K562 (cell line): ENCODE results near the gene SLCO3A1. TPM values are rescaled to one million over a fixed set of nuclear protein-coding genes. Genes with fewer than 3 reads are reported as not detected.

Experiments
- ATAC-seq: fragments of 200-7000 bp; cut with Tn5 transposase; 3 replicates; pipeline ENCODE4 v1.9.1; 2020; ENCODE audit warnings: moderate library complexity
- BruUV-seq: library from RNA; stranded (reverse); fragments of 400-500 nt; replicated peaks from 2 replicates; lab custom pipeline; 2021; lab: Mats Ljungman, UMichigan
- CTCF ChIA-PET: fragments of 300-600 bp; formaldehyde crosslinking; extraction: SDS; loops from one replicate; lab custom pipeline; 2021; ENCODE audit warnings: low intra/inter-chr PET ratio; lab: Yijun Ruan, JAX
- POLR2A ChIA-PET: fragments of 300-600, 350-650 bp; sonication (Branson Sonifier 250); formaldehyde crosslinking; extraction: SDS; loops from one replicate; lab custom pipeline; 2021; ENCODE audit warnings: antibody characterized with exemption, inconsistent platforms; lab: Yijun Ruan, JAX
- DNase-seq, 4 experiments: peaks; one replicate each; pipeline versions ENCODE4 v3.0.0 to v3.0.0-alpha.2; 2011 to 2018; ENCODE audit warnings: low spot score in 3 of 4, mixed read lengths in 3 of 4; ENCODE audit errors: extremely low read depth in 1 of 4
- FAIRE-seq: peaks from 2 replicates; lab custom pipeline; 2011; peaks lifted over from hg19 to GRCh38; lab: Jason Lieb, UNC
- H2AFZ ChIP-seq: 2 replicates; pipeline ENCODE4 v1.6.0; 2011; ENCODE audit warnings: low read depth, low read length, control low read depth, inconsistent platforms
- H3K27ac ChIP-seq: fragments of 200-600 bp; 3 replicates; pipeline ENCODE4 v1.8.0; 2011; ENCODE audit warnings: low read depth, mild to moderate bottlenecking, control low read depth, inconsistent platforms, low read length, moderate library complexity, mixed read lengths; ENCODE audit errors: extremely low read depth
- H3K27me3 ChIP-seq, 2 experiments: fragments of 300-600 bp in 1 of 2; 2 replicates in 1 of 2; 3 replicates in 1 of 2; pipeline versions ENCODE4 v1.6.0 to v1.8.0; 2011; ENCODE audit warnings: inconsistent platforms in 2 of 2, low read length in 2 of 2, mild to moderate bottlenecking in 1 of 2, mixed read lengths in 1 of 2, moderate library complexity in 1 of 2; ENCODE audit not compliant: control insufficient read depth in 2 of 2, insufficient read depth in 2 of 2
- H3K36me3 ChIP-seq: fragments of 300-600 bp; 3 replicates; pipeline ENCODE4 v1.8.0; 2011; ENCODE audit warnings: mild to moderate bottlenecking, low read length, inconsistent platforms; ENCODE audit not compliant: control insufficient read depth, insufficient read depth
- H3K4me1 ChIP-seq, 2 experiments: fragments of 200-600 bp in 1 of 2; replicated peaks in 1 of 2; 2 replicates in 1 of 2; 3 replicates in 1 of 2; pipeline versions ENCODE4 v1.5.1 to v1.8.0; 2011; ENCODE audit warnings: inconsistent platforms in 2 of 2, low read length in 2 of 2, mild to moderate bottlenecking in 1 of 2, mixed read lengths in 1 of 2, moderate library complexity in 1 of 2; ENCODE audit not compliant: control insufficient read depth in 2 of 2, insufficient read depth in 2 of 2
- H3K4me2 ChIP-seq: 2 replicates; pipeline ENCODE4 v1.6.1; 2011; ENCODE audit warnings: low read length, control low read depth, inconsistent platforms, mixed read lengths; ENCODE audit not compliant: insufficient read depth
- H3K4me3 ChIP-seq: fragments of 200-600 bp; sonication (generic), shearing (Covaris generic); 2 replicates; pipeline ENCODE4 v1.5.1; 2016; ENCODE audit warnings: control low read depth, inconsistent platforms
- H3K79me2 ChIP-seq: fragments of 200-600 bp; 3 replicates; pipeline ENCODE4 v1.8.0; 2011; ENCODE audit warnings: low read length, inconsistent platforms; ENCODE audit not compliant: control insufficient read depth, insufficient read depth
- H3K9ac ChIP-seq, 2 experiments: 2 replicates each; pipeline versions ENCODE4 v1.6.0 to v1.6.1; 2011; ENCODE audit warnings: low read depth in 2 of 2, low read length in 2 of 2, control low read depth in 1 of 2, inconsistent platforms in 1 of 2, mild to moderate bottlenecking in 1 of 2, mixed read lengths in 1 of 2; ENCODE audit not compliant: insufficient read depth in 1 of 2
- H3K9me1 ChIP-seq: one replicate; pipeline ENCODE4 v1.6.0; 2011; ENCODE audit warnings: inconsistent platforms, mild to moderate bottlenecking, low read length, moderate library complexity; ENCODE audit not compliant: control insufficient read depth, insufficient read depth
- H3K9me3 ChIP-seq: replicated peaks from 2 replicates; pipeline ENCODE4 v1.5.1; 2011; ENCODE audit warnings: low read depth, low read length, inconsistent platforms; ENCODE audit not compliant: control insufficient read depth, insufficient read depth
- H4K20me1 ChIP-seq: replicated peaks from 2 replicates; pipeline ENCODE4 v1.6.1; 2011; ENCODE audit warnings: low read length, inconsistent platforms, mixed read lengths; ENCODE audit not compliant: control insufficient read depth, insufficient read depth
- PTBP1 ChIP-seq: fragments of 200-400 bp; formaldehyde crosslinking; IDR thresholded peaks from 2 replicates; pipeline ENCODE4 v1.6.1; 2017; ENCODE audit warnings: low read depth, low read length
- SUPT5H ChIP-seq: fragments of 450-650 bp; IDR thresholded peaks from 2 replicates; pipeline ENCODE4 v1.6.1; 2016
- U2AF1 ChIP-seq: fragments of 200-400 bp; formaldehyde crosslinking; optimal IDR thresholded peaks from 2 replicates; pipeline ENCODE3; 2017; ENCODE audit warnings: mild to moderate bottlenecking, low read depth, low read length, moderate library complexity
- ZNF274 ChIP-seq: IDR thresholded peaks from 2 replicates; pipeline ENCODE4 v1.6.1; 2011; ENCODE audit warnings: low read depth, mild to moderate bottlenecking, low read length, moderate library complexity, borderline replicate concordance
- ZNF347 ChIP-seq: fragments of 450-650 bp; formaldehyde crosslinking; IDR thresholded peaks from 2 replicates; pipeline ENCODE4 v1.4.0; 2020; ENCODE audit warnings: low read depth, mild to moderate bottlenecking, moderate library complexity
- WGBS: fragments of 100-300 bp; shearing (Covaris generic); methylation state at CpG from one replicate; pipeline ENCODE4 v1.1.6; 2016; ENCODE audit warnings: low coverage, mixed read lengths; ENCODE audit not compliant: insufficient coverage; ENCODE audit errors: missing lambda C conversion rate; 5-methylcytosine and 5-hydroxymethylcytosine counted together
- in situ Hi-C: fragments of 300-500 bp; cut with MboI; formaldehyde crosslinking; loops from 4 replicates; pipeline ENCODE4 v1.15.0; 2018; ENCODE audit warnings: inconsistent platforms, mixed read lengths
- intact Hi-C: fragments of 100-400 bp; cut with micrococcal nuclease; formaldehyde crosslinking; loops from 2 replicates; pipeline ENCODE4 v1.14.2; 2022
- polyA plus RNA-seq, 8 experiments: library from polyadenylated mRNA; depleted of rRNA in 4 of 8; stranded (reverse) in 5 of 8; unstranded in 3 of 8; fragments of >200 nt; fragmentation: Nextera tagmentation in 2 of 8; fragmentation: Illumina TruSeq in 1 of 8; extraction: Ambion mirVana in 2 of 8; extraction: Trizol in 1 of 8; gene quantifications; 2 replicates each; pipeline versions ENCODE4 v1.2.1 to v1.2.3, GENCODE V29; 2011 to 2014; ENCODE audit warnings: inconsistent platforms in 1 of 8, missing spikeins in 1 of 8
- total RNA-seq, 7 experiments: library from RNA; depleted of rRNA in 6 of 7; stranded (reverse); fragments of >200 nt in 6 of 7; fragmentation: Illumina TruSeq in 2 of 7; extraction: Trizol in 2 of 7; gene quantifications; 2 replicates each; pipeline versions ENCODE4 v1.2.1 to v1.2.3, GENCODE V29; 2011 to 2021; ENCODE audit warnings: low replicate concordance in 1 of 7
- TF ChIP-seq, protein P1 (sequence below): fragments of 200-800 bp; sonication (Bioruptor generic); IDR thresholded peaks from 2 replicates; pipeline ENCODE4 v1.6.1; 2017; ENCODE audit warnings: missing genetic modification characterization, missing compliant biosample characterization
- TF ChIP-seq, protein P2 (sequence below), 3 experiments: IDR thresholded peaks in 2 of 3; conservative IDR thresholded peaks in 1 of 3; 2 replicates each; pipeline ENCODE4 v1.5.1; 2011 to 2012; ENCODE audit warnings: low read length in 3 of 3, mild to moderate bottlenecking in 3 of 3, control low read depth in 2 of 3, improper control_type of control experiment in 1 of 3, inconsistent platforms in 1 of 3, low read depth in 1 of 3, mixed read lengths in 1 of 3, moderate library complexity in 1 of 3; ENCODE audit not compliant: insufficient read depth in 2 of 3
- TF ChIP-seq, protein P3 (sequence below): fragments of 450-650 bp; IDR thresholded peaks from 2 replicates; pipeline ENCODE4 v1.6.1; 2017; ENCODE audit warnings: antibody characterized with exemption, mild to moderate bottlenecking
- TF ChIP-seq, protein P4 (sequence below): sonication (generic); formaldehyde crosslinking; IDR thresholded peaks from 2 replicates; pipeline ENCODE4 v1.8.1; 2022; ENCODE audit warnings: missing genetic modification reagents
- TF ChIP-seq, protein P5 (sequence below): fragments of 250-450 bp; sonication (Bioruptor Pico); IDR thresholded peaks from 2 replicates; pipeline ENCODE4 v1.4.0; 2020; ENCODE audit warnings: borderline replicate concordance

SLCO3A1 gene
- total and polyA plus RNA-seq, 9 of the 15 experiments (the other 6 are each of a cell fraction or from before 2014, with no cell fraction given): 0.01 to 0.84 (median 0.06) TPM; not detected in 3

DNA sequence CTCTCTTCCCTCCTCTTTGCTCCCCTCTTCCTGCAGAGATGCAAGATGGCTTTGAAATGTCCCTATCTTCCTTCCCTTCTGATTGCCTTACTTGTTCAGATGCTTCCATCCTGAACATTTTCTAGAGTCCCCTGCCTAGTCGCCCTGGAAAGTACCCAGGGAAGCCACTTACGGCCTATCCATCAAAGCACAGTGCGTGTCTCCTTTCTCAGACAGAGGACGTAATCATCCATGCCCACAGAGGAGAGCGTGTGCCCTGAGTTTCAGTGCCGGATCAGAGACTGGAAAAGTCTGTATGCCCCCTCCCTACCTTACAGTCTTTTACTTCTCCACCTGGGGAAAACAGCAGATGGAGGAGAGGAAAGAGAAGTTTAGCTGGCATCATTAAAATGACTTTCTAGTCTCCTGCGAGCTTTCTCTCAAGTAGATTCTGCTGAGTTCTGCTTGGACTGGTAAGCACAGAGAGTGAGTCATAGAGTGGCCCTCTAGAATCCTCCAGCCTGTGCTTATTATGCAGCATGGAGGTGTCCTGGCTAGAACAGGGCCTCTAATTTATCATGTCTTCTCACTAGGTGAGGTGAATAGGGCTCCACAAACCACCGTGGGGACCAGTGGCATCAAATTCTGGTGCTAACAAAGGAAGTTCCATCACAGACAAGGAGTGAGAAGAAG lies 114.6 kb downstream of the SLCO3A1 start:
- in situ Hi-C loops: no loop called here
- H3K4me1 ChIP-seq: no peaks in the 10 kb centered on the region; a peak in 1 of 5 replicates
- TF ChIP-seq SUPT5H: no peak
- TF ChIP-seq, protein P1, sequence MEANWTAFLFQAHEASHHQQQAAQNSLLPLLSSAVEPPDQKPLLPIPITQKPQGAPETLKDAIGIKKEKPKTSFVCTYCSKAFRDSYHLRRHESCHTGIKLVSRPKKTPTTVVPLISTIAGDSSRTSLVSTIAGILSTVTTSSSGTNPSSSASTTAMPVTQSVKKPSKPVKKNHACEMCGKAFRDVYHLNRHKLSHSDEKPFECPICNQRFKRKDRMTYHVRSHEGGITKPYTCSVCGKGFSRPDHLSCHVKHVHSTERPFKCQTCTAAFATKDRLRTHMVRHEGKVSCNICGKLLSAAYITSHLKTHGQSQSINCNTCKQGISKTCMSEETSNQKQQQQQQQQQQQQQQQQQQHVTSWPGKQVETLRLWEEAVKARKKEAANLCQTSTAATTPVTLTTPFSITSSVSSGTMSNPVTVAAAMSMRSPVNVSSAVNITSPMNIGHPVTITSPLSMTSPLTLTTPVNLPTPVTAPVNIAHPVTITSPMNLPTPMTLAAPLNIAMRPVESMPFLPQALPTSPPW (CRISPR knock-in tag): no peak
- TF ChIP-seq, protein P2, sequence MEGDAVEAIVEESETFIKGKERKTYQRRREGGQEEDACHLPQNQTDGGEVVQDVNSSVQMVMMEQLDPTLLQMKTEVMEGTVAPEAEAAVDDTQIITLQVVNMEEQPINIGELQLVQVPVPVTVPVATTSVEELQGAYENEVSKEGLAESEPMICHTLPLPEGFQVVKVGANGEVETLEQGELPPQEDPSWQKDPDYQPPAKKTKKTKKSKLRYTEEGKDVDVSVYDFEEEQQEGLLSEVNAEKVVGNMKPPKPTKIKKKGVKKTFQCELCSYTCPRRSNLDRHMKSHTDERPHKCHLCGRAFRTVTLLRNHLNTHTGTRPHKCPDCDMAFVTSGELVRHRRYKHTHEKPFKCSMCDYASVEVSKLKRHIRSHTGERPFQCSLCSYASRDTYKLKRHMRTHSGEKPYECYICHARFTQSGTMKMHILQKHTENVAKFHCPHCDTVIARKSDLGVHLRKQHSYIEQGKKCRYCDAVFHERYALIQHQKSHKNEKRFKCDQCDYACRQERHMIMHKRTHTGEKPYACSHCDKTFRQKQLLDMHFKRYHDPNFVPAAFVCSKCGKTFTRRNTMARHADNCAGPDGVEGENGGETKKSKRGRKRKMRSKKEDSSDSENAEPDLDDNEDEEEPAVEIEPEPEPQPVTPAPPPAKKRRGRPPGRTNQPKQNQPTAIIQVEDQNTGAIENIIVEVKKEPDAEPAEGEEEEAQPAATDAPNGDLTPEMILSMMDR (IDR thresholded peaks at IDR 0.05 in 2 of 3, conservative IDR thresholded peaks at IDR 0.05 in 1 of 3; ENCODE audit: insufficient read depth in 2 of 3, low read depth in 1 of 3, low read length in 3 of 3): no peak
- TF ChIP-seq, protein P3, sequence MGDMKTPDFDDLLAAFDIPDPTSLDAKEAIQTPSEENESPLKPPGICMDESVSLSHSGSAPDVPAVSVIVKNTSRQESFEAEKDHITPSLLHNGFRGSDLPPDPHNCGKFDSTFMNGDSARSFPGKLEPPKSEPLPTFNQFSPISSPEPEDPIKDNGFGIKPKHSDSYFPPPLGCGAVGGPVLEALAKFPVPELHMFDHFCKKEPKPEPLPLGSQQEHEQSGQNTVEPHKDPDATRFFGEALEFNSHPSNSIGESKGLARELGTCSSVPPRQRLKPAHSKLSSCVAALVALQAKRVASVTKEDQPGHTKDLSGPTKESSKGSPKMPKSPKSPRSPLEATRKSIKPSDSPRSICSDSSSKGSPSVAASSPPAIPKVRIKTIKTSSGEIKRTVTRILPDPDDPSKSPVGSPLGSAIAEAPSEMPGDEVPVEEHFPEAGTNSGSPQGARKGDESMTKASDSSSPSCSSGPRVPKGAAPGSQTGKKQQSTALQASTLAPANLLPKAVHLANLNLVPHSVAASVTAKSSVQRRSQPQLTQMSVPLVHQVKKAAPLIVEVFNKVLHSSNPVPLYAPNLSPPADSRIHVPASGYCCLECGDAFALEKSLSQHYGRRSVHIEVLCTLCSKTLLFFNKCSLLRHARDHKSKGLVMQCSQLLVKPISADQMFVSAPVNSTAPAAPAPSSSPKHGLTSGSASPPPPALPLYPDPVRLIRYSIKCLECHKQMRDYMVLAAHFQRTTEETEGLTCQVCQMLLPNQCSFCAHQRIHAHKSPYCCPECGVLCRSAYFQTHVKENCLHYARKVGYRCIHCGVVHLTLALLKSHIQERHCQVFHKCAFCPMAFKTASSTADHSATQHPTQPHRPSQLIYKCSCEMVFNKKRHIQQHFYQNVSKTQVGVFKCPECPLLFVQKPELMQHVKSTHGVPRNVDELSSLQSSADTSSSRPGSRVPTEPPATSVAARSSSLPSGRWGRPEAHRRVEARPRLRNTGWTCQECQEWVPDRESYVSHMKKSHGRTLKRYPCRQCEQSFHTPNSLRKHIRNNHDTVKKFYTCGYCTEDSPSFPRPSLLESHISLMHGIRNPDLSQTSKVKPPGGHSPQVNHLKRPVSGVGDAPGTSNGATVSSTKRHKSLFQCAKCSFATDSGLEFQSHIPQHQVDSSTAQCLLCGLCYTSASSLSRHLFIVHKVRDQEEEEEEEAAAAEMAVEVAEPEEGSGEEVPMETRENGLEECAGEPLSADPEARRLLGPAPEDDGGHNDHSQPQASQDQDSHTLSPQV: no peak
- no peak for TF ChIP-seq ZNF274
- no peak for TF ChIP-seq PTBP1
- TF ChIP-seq U2AF1: no peak
- TF ChIP-seq, protein P4, sequence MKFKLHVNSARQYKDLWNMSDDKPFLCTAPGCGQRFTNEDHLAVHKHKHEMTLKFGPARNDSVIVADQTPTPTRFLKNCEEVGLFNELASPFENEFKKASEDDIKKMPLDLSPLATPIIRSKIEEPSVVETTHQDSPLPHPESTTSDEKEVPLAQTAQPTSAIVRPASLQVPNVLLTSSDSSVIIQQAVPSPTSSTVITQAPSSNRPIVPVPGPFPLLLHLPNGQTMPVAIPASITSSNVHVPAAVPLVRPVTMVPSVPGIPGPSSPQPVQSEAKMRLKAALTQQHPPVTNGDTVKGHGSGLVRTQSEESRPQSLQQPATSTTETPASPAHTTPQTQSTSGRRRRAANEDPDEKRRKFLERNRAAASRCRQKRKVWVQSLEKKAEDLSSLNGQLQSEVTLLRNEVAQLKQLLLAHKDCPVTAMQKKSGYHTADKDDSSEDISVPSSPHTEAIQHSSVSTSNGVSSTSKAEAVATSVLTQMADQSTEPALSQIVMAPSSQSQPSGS (CRISPR knock-in tag): no peak
- no peak for TF ChIP-seq ZNF347 (CRISPR knock-in tag)
- TF ChIP-seq, protein P5, sequence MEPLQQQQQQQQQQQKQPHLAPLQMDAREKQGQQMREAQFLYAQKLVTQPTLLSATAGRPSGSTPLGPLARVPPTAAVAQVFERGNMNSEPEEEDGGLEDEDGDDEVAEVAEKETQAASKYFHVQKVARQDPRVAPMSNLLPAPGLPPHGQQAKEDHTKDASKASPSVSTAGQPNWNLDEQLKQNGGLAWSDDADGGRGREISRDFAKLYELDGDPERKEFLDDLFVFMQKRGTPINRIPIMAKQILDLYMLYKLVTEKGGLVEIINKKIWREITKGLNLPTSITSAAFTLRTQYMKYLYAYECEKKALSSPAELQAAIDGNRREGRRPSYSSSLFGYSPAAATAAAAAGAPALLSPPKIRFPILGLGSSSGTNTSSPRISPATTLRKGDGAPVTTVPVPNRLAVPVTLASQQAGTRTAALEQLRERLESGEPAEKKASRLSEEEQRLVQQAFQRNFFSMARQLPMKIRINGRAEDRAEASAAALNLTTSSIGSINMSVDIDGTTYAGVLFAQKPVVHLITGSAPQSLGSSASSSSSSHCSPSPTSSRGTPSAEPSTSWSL (CRISPR knock-in tag): no peak

More for the DNA sequence above, 114.6 kb downstream of the SLCO3A1 start:
- Histone ChIP-seq H3K27ac (no peak overlapping the region), H3K79me2 (no peaks in the 10 kb centered on the region), H3K36me3 (no peaks in the 10 kb centered on the region), H3K9me3 (no peaks in the 10 kb centered on the region), H3K4me2 (no peak overlapping the region), H2AFZ (no peak overlapping the region), H3K9me1 (no peaks in the 10 kb centered on the region), H3K4me3 (no peak overlapping the region), H3K27me3 (peaks cover 0 to 23% of the 10 kb centered on the region in 2 experiments; a peak in 2 of 5 replicates), H4K20me1 (no peaks in the 10 kb centered on the region), H3K9ac (no peak overlapping the region)
- intact Hi-C loops: no loop called here
- POLR2A ChIA-PET: no interaction called here
- 1% methylated on average over 8 of the region's 8 CpGs for WGBS
- no peak for ATAC-seq
- DNase-seq: no peak
- CTCF ChIA-PET: no interaction called here
- FAIRE-seq: no peak
- BruUV-seq: no TSS peak
